ENCODE measurements around the gene SOX10.

GRCh38 chr22:37973271-37974170 is 10.8 kb downstream of the SOX10 start:
- TF ChIP-seq EZH2 (IDR thresholded peaks at IDR 0.05; ENCODE audit: borderline replicate concordance, low read depth, low read length, severe bottlenecking): no peak
- TF ChIP-seq, protein P1, sequence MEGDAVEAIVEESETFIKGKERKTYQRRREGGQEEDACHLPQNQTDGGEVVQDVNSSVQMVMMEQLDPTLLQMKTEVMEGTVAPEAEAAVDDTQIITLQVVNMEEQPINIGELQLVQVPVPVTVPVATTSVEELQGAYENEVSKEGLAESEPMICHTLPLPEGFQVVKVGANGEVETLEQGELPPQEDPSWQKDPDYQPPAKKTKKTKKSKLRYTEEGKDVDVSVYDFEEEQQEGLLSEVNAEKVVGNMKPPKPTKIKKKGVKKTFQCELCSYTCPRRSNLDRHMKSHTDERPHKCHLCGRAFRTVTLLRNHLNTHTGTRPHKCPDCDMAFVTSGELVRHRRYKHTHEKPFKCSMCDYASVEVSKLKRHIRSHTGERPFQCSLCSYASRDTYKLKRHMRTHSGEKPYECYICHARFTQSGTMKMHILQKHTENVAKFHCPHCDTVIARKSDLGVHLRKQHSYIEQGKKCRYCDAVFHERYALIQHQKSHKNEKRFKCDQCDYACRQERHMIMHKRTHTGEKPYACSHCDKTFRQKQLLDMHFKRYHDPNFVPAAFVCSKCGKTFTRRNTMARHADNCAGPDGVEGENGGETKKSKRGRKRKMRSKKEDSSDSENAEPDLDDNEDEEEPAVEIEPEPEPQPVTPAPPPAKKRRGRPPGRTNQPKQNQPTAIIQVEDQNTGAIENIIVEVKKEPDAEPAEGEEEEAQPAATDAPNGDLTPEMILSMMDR (IDR thresholded peaks at IDR 0.05; ENCODE audit: borderline replicate concordance, extremely low read depth, low read length, poor library complexity, severe bottlenecking): no peak
